Stimulated activated CD8-positive, alpha-beta memory T cell treated with anti-CD3 and anti-CD28 coated beads, Interleukin-15, amount 100 ng/mL, for 48 hours (primary cell): Measurements from ENCODE around the gene SH3GLB2.
"Not testable (repeated sequence)": the region's sequence is repeated elsewhere in the genome, so short reads cannot be mapped to it uniquely, and the experiment has no call there.

Experiments
- DNase-seq, 2 donors: peaks; one replicate each; pipeline ENCODE4 v3.0.0-alpha.2; 2020; ENCODE audit warnings: low read depth in 2 of 2

Gene SH3GLB2

DNA sequence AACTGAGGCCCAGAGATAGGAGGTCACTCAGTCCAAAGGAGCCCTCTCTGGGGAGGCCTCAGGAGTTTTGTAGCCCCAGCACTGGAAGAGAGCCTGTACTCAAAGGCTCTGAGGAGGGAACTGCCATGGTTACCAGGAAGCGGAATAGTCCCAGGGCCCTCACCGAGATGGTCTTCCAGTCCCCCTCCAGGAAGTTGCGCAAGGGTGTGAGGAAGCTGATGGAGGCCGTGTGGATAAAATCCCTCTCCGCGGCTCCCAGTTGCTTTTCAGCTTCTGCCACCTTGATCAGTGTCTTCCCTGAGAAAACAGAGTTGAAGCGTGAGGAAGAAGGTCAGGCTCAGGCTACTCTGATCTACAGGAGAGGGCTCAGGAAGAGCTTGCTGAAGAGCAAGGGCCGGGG is 13.5 kb downstream of the SH3GLB2 start:
- no peak for DNase-seq

DNA sequence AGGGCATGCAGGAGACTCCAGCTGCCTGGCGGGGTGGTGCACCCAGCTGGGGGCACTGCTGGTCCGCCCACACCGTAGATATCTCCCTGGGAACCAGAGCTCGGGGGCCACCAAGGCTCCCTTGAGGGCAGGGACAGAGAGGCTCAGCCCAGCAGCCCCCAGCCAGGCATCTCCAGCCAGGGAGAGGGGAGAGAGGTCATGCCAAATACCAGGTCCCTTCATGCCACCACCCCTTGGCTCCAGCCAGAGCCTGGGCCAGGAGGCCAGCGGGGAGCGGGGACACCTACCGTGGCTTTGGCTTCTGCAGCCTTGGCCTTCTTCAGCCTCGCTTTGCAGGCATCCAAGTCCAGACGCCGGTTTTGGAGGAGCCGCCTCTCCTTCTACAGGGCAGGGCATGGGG is 14.0 kb downstream of the SH3GLB2 start:
- DNase-seq = no peak

DNA sequence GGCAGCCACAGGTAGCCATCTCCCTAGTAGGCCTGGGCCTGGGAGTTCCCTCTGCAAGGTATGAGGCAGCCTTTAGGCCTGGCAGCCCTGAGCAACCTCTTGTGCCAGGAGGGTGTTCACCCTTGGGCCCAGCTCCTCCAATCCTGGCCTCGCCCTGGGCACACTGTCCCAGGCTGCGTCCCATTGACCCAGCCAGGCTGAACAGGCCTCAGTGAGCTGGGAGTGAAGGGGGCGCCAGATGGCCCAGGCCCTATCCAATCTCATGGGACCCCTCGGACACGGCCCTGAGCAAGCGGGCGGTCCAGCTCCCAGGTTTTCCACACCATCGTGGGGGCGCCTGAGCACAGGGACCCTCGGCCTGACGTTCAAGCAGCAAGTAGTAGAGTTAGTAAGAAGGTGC is 14.5 kb downstream of the SH3GLB2 start:
- DNase-seq = no peak

DNA sequence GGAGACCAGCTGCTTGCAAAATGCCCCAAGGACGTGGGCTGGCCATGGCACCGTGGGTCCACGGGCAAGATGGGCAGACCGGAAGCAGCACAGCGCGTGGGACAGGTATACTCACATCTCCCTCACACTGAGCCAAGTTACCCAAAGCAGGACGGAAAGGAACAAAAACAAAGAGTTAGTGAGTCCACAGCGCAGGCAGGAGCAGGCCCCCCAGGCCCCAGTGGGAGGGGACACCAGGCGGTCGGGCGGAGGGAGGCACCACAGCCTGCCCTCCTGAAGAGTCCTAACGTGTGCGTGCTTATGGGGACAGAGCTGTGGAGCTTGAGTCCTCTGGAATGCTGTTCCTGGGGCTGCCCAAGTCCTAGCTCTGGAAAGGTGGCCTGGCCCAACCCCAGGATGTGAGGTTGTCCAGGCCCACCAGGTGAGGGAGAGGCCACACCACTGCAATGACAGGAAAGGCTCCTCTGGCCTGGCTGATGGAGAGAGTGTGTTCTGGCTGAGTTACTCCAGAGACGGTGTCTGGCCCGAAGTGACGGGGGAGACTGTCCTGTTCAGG is 15.2 kb downstream of the SH3GLB2 start:
- DNase-seq = no peak

- no peak for DNase-seq
Observed at GRCh38 chr9:129012343-129012742, 15.8 kb downstream of the SH3GLB2 start.

DNA sequence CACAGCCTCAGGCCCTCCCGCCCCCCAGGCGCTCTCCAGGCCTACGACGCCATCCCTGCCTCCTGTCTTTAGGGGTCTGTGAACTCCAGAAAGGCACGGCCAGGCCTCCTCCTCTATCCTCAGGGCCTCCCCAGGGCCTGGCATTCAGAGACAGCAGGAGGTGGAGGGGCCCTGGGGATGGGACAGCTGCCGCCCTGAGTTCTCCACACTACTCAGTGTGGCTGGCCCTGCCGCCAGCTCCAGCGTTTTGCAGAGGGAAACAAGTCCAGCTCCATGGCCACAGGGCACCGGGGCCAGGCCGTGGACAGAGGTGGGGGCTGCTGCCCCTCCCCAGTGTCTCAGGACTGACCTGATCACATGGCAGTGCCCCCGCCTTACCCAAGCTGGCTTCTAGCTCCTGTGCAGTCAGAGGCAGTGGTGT is 16.4 kb downstream of the SH3GLB2 start:
- DNase-seq = no peak

DNA sequence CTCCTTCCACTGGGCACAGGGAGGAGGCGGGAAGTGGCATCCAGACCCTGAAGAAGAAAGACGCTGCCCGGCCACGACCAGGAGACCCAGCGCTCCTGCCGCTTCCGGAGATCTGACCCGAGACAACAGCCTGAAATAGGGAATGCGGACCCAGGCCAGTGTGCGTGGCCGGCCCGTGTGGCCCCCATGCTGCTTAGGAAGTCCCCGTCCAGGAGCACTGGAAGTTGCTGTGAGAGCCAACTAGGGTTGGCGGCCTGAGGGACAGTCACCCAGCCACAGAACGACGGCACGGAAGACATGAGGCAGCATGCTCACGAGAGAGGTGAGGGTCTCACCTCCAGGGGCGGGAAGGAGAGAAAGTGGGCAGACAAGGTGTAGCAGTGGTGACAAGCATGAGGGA is 17.0 kb downstream of the SH3GLB2 start:
- no peak for DNase-seq

GRCh38 chr9:129010267-129010975 is 17.7 kb downstream of the SH3GLB2 start:
- DNase-seq = no peak

GRCh38 chr9:129009584-129010141 is 18.5 kb downstream of the SH3GLB2 start:
- DNase-seq = no peak

GRCh38 chr9:129008986-129009583 is 19.0 kb downstream of the SH3GLB2 start:
- no peak for DNase-seq

DNA sequence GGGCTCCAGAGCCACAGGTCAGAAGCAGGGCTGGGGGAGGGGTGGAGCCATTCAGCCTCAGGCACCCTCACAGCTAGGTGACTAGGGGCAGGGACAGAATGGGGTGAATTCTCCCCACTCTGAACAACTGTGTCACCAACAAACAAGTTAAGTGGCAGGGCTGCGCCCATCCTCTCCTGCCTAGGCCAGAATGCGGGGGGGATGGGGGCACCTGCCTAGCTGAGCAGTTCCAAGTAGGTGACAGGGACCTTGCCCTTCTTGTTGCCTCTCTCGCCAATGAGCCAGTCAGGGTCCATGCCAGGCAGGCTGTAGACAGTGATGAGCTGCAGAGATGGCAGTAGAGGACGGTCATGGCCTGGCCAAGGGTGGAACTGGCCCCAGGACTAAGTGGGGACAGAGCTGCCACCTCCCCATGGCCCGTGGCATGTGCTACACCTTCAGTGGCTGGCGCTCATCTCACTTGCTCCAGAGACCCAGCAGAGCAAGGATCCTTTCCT is 19.6 kb downstream of the SH3GLB2 start:
- DNase-seq = no peak

DNA sequence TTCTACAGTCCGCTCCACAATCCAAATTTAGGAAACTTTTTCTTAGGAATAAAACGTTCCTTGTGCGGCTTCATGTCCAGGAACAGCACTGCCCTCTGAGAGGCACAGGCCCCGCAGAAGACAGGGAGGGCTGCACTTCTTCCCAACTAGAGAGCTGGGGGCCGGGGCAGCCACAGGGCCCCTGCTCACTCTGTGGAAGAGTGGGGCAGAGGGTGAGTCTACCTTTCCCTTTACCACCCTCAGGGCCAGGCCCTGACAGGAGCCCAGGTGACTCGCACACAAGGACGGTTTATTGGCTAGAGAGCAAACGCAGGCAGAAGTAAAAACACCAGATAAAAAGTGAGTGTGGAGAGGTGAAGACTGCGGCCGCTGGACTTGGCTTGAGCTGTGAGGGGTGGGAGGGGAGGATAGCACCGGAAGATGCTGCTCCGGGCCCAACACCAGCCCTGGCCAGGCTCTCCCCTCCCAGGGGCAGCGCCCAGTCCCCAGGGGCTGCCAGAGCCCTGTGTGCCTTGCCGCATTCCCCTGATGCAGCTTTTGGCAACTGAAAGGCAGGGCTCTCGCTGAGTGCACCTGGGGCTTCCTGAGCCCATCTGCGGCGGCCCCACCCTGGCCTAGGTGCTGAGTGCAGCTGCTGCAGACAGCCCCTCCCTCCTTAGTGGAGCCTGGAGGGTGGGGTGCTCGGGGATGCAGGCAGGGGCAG is 20.2 kb downstream of the SH3GLB2 start:
- DNase-seq = no peak

- DNase-seq = no peak
Observed at GRCh38 chr9:129007035-129007765, 20.9 kb downstream of the SH3GLB2 start.

GRCh38 chr9:129006328-129007034 is 21.6 kb downstream of the SH3GLB2 start:
- DNase-seq = peak; percentile 18 to 22

- no peak for DNase-seq
Observed at GRCh38 chr9:129005336-129005997, 22.7 kb downstream of the SH3GLB2 start.

DNA sequence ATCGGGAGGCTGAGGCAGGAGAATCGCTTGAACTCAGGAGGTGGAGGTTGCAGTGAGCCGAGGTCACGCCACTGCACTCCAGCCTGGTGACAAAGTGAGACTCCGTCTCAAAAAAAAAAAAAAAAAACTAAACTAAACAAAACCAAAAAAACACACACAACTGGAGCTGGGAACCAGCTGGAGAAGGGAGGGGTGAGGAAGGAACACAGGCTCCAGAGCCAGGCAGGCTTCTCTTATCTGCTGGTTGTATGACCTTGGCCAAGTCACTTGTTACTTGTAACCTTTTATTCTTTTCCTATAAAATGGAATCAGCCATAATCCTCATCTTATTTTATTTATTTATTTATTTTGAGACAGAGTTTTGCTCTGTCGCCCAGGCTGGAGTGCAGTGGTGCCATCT is 24.0 kb downstream of the SH3GLB2 start:
- not testable (repeated sequence) for DNase-seq

- no peak for DNase-seq
Observed at GRCh38 chr9:129002992-129003391, 25.1 kb downstream of the SH3GLB2 start.

- DNase-seq = no peak
Observed at GRCh38 chr9:129001504-129002325, 26.4 kb downstream of the SH3GLB2 start.

DNA sequence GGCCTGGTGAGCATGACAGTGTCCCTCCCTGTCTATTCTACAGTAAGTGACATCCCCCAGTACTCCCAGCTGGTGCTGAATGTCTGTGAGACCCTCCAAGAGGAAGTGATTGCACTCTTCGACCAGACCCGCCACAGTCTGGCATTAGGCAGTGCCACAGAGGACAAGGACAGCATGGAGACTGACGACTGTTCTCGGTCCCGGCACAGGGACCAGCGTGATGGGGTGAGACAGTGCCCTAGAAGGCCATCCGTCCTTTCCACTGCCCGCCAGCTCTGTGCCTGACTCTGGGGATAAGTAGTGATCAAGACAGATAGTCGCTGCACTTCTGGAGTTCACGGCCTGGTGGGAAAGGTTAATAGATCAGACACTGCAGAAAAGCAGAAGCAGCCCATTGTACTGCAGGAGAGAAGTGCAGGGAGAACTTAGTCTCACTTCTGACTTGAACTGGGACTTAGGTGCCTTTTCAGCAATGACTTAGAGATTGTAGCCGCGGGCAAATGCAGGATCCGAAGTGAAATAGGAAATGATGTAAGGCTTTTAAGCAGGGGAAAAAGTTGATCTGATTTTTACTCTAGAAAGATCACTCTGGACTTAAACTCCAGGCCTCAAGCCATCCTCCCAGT is 28.4 kb downstream of the SH3GLB2 start:
- DNase-seq = no peak
